ENCODE measurements around the gene ESYT1.
"Not testable (repeated sequence)": the region's sequence is repeated elsewhere in the genome, so short reads cannot be mapped to it uniquely, and the experiment has no call there.

Gene ESYT1

DNA sequence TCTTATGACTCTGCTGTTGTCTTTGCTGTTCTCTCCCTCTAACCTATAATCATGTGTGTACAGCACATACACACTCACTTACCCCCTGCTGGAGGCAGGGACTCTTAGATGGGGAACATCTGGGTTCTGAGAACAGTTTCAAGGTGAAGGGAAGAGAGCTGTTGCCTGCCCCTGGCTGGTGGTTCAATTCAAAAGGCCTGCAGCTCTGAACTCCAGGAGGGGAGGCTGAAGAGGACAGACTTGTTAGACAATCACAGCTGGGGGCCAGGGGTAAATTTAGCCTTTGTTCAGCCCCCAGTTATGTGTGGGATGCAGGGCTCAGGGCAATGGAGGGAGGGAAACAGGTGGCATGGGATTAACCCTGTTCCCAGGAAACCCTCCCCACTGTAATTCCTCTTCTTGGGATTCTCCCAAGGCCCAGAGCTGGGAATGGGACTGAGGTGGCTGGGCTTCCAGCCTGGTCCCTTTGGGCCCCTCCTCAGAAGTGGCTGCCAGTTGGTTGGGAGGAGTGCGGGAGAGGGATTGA is 26.2 kb downstream of the ESYT1 start:
- DNase-seq = no peak
- Histone ChIP-seq H2AFZ (ENCODE audit: low read depth, low read length) (no peak overlapping the region), H3K4me2 (ENCODE audit: insufficient read depth, low read length) (peak overlapping the region; percentile 99), H3K4me3 (ENCODE audit: low read depth in 1 of 2, low read length in 2 of 2) (no peak overlapping the region), H3K79me2 (ENCODE audit: insufficient read depth, low read length) (peaks cover 57% of the 10 kb centered on the region), H3K27me3 (ENCODE audit: insufficient read depth, low read length, poor library complexity) (no peaks in the 10 kb centered on the region), H3K4me1 (ENCODE audit: insufficient read depth, low read length) (peaks cover 58% of the 10 kb centered on the region), H3K36me3 (ENCODE audit: insufficient read depth, low read length) (peaks cover 20% of the 10 kb centered on the region), H3K9me3 (ENCODE audit: insufficient read depth, low read length, severe bottlenecking) (no peaks in the 10 kb centered on the region), H3K27ac (ENCODE audit: low read length) (peak overlapping the region; percentile 93), H3K9ac (ENCODE audit: low read depth, low read length) (peak overlapping the region; percentile 89), H4K20me1 (ENCODE audit: insufficient read depth, low read length) (no peaks in the 10 kb centered on the region)
- no peak for TF ChIP-seq EZH2 (IDR thresholded peaks at IDR 0.05; ENCODE audit: borderline replicate concordance, low read depth, low read length, severe bottlenecking)
- TF ChIP-seq, protein P1, sequence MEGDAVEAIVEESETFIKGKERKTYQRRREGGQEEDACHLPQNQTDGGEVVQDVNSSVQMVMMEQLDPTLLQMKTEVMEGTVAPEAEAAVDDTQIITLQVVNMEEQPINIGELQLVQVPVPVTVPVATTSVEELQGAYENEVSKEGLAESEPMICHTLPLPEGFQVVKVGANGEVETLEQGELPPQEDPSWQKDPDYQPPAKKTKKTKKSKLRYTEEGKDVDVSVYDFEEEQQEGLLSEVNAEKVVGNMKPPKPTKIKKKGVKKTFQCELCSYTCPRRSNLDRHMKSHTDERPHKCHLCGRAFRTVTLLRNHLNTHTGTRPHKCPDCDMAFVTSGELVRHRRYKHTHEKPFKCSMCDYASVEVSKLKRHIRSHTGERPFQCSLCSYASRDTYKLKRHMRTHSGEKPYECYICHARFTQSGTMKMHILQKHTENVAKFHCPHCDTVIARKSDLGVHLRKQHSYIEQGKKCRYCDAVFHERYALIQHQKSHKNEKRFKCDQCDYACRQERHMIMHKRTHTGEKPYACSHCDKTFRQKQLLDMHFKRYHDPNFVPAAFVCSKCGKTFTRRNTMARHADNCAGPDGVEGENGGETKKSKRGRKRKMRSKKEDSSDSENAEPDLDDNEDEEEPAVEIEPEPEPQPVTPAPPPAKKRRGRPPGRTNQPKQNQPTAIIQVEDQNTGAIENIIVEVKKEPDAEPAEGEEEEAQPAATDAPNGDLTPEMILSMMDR (IDR thresholded peaks at IDR 0.05; ENCODE audit: borderline replicate concordance, extremely low read depth, low read length, poor library complexity, severe bottlenecking) = no peak
- ATAC-seq (ENCODE audit: insufficient read depth, low read depth) = no peak

DNA sequence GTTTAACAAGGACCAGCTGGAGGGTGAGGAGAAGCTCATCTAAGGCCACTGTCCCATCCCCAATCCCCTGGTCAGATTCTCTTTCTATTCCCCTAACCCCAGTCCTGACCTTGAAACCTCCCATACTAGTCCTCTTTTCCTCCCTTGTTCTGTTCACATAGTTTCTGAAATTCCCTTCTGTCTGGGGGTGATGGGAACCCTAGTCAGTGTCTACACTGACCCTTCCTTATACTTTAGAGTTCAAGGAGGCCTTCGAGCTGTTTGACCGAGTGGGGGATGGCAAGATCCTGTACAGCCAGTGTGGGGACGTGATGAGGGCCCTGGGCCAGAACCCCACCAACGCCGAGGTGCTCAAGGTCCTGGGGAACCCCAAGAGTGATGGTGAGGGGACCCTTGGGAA is 26.8 kb downstream of the ESYT1 start:
- Histone ChIP-seq H4K20me1 (ENCODE audit: insufficient read depth, low read length) (no peaks in the 10 kb centered on the region), H3K27me3 (ENCODE audit: insufficient read depth, low read length, poor library complexity) (no peaks in the 10 kb centered on the region), H2AFZ (ENCODE audit: low read depth, low read length) (no peak overlapping the region), H3K79me2 (ENCODE audit: insufficient read depth, low read length) (peaks cover 62% of the 10 kb centered on the region), H3K36me3 (ENCODE audit: insufficient read depth, low read length) (peaks cover 25% of the 10 kb centered on the region), H3K4me1 (ENCODE audit: insufficient read depth, low read length) (peaks cover 63% of the 10 kb centered on the region), H3K4me2 (ENCODE audit: insufficient read depth, low read length) (peak overlapping the region; percentile 99; the same call in 1 of the 2 replicates), H3K9me3 (ENCODE audit: insufficient read depth, low read length, severe bottlenecking) (no peaks in the 10 kb centered on the region), H3K9ac (ENCODE audit: low read depth, low read length) (peak overlapping the region; percentile 89; the same call in 1 of the 2 replicates), H3K27ac (ENCODE audit: low read length) (no peak overlapping the region), H3K4me3 (ENCODE audit: low read depth in 1 of 2, low read length in 2 of 2) (no peak overlapping the region)
- no peak for DNase-seq
- no peak for TF ChIP-seq EZH2 (IDR thresholded peaks at IDR 0.05; ENCODE audit: borderline replicate concordance, low read depth, low read length, severe bottlenecking)
- TF ChIP-seq, protein P1 (IDR thresholded peaks at IDR 0.05; ENCODE audit: borderline replicate concordance, extremely low read depth, low read length, poor library complexity, severe bottlenecking) = no peak
- no peak for ATAC-seq (ENCODE audit: insufficient read depth, low read depth)

DNA sequence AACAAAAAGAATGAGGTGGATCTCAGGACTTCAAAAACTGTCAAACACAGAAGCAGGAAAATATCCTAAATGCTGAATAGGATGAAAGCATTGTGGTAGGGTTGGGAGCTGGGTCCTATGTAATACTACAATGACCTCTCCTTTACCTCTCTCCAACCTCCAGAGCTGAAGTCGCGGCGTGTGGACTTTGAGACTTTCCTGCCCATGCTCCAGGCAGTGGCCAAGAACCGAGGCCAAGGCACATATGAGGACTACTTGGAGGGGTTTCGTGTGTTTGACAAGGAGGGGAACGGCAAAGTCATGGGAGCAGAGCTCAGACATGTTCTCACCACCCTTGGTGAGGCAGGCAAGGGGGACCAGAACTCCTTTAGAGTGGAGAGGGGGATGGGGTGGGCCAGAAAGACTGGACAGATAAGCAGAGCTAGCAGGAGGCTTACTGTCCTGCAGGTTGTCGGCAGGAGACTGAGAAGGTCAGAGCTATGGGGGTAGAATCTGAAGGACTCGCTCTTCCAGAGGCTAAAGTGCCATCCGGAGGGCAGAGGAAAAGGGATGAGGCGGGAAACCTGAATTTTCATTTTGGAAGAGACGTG is 27.3 kb downstream of the ESYT1 start:
- DNase-seq (no peak), ATAC-seq (ENCODE audit: insufficient read depth, low read depth) (no peak)
- no peaks in the 10 kb centered on the region for H3K27me3 ChIP-seq (ENCODE audit: insufficient read depth, low read length, poor library complexity)
- no peak overlapping the region for H2AFZ ChIP-seq (ENCODE audit: low read depth, low read length)
- H3K9ac ChIP-seq (ENCODE audit: low read depth, low read length) = no peak overlapping the region; the same call in 1 of the 2 replicates
- peaks cover 31% of the 10 kb centered on the region for H3K36me3 ChIP-seq (ENCODE audit: insufficient read depth, low read length)
- H3K4me2 ChIP-seq (ENCODE audit: insufficient read depth, low read length) = no peak overlapping the region
- no peaks in the 10 kb centered on the region for H4K20me1 ChIP-seq (ENCODE audit: insufficient read depth, low read length)
- H3K79me2 ChIP-seq (ENCODE audit: insufficient read depth, low read length) = peaks cover 67% of the 10 kb centered on the region
- no peaks in the 10 kb centered on the region for H3K9me3 ChIP-seq (ENCODE audit: insufficient read depth, low read length, severe bottlenecking)
- H3K27ac ChIP-seq (ENCODE audit: low read length) = no peak overlapping the region
- no peak for TF ChIP-seq EZH2 (IDR thresholded peaks at IDR 0.05; ENCODE audit: borderline replicate concordance, low read depth, low read length, severe bottlenecking)
- TF ChIP-seq, protein P1 (IDR thresholded peaks at IDR 0.05; ENCODE audit: borderline replicate concordance, extremely low read depth, low read length, poor library complexity, severe bottlenecking) = no peak
- no peak overlapping the region for H3K4me3 ChIP-seq (ENCODE audit: low read depth in 1 of 2, low read length in 2 of 2)
- peaks cover 69% of the 10 kb centered on the region for H3K4me1 ChIP-seq (ENCODE audit: insufficient read depth, low read length)

DNA sequence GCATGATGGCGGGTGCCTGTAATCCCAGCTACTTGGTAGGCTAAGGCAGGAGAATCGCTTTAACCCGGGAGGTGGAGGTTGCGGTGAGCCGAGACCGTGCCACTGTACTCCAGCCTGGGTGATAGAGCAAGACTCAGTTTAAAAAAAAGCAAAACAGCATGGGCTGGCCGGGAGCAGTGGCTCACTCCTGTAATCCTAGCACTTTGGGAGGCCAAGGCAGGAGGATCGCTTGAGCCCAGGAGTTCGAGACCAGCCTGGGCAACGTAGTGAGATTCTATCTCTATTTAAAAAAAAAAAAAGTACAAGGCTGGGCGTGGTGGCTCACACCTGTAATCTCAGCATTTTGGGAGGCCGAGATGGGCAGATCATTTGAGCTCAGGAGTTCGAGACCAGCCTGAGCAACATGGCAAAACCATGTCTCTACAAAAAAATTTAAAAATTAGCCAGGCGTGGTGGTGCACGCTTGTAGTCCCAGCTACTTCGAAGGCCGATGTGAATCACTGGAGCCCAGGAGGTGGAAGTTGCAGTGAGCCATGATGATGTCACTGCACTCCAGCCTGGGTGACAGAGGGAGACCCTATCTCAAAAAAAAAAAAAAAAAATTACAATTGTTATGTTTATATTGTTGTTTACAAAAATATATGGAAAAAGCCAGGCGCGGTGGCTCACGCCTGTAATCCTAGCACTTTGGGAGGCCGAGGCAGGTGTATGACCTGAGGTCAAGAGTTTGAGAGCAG is 28.6 kb downstream of the ESYT1 start:
- H3K36me3 ChIP-seq (ENCODE audit: insufficient read depth, low read length) = peaks cover 44% of the 10 kb centered on the region
- not testable (repeated sequence) for H3K27me3 ChIP-seq (ENCODE audit: insufficient read depth, low read length, poor library complexity); H3K9me3 ChIP-seq (ENCODE audit: insufficient read depth, low read length, severe bottlenecking); DNase-seq; H4K20me1 ChIP-seq (ENCODE audit: insufficient read depth, low read length); ATAC-seq (ENCODE audit: insufficient read depth, low read depth)
- peak overlapping the region in 1 of 2 experiments; percentile 69; a peak in 2 of 4 replicates for H3K4me3 ChIP-seq (ENCODE audit: low read depth in 1 of 2, low read length in 2 of 2)
- peak overlapping the region; percentile 89 for H3K9ac ChIP-seq (ENCODE audit: low read depth, low read length)
- peaks cover 75% of the 10 kb centered on the region for H3K79me2 ChIP-seq (ENCODE audit: insufficient read depth, low read length)
- H3K27ac ChIP-seq (ENCODE audit: low read length) = peak overlapping the region; percentile 89; the same call in 1 of the 2 replicates
- 0 out of 2 replicates have a peak overlapping the region, but pooled peaks have one; percentile 83 for H2AFZ ChIP-seq (ENCODE audit: low read depth, low read length)
- H3K4me2 ChIP-seq (ENCODE audit: insufficient read depth, low read length) = peak overlapping the region; percentile 78
- H3K4me1 ChIP-seq (ENCODE audit: insufficient read depth, low read length) = peaks cover 72% of the 10 kb centered on the region

Data from DND-41 (cell line).